ENCODE results near the gene MCF2. TPM values are rescaled to one million over a fixed set of nuclear protein-coding genes. Genes with fewer than 3 reads are reported as not detected.

Gene MCF2
- total and polyA plus RNA-seq, 2 experiments from 2014 or later, result 1.1 to 1.4 TPM

DNA sequence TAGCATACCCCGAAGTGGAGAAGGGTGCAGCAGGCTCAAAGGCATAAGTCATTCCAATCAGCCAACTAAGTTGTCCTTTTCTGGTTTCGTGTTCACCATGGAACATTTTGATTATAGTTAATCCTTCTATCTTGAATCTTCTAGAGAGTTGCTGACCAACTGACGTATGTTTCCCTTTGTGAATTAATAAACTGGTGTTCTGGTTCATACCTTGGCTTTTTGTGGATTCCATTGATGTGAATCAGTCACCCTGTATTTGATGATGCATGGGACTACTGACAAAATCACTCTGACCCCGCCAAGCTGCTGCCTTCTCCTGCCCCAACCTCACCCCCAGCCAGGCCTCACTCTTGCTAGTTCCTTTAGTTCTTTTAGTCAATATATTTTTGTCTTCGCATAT lies 144.7 kb downstream of the MCF2 start:
- no peak for DNase-seq (ENCODE audit: low spot score)
- H3K27ac ChIP-seq (ENCODE audit: low read depth), result no peak overlapping the region
- no peak overlapping the region for H2AFZ ChIP-seq
- TF ChIP-seq, protein P1, sequence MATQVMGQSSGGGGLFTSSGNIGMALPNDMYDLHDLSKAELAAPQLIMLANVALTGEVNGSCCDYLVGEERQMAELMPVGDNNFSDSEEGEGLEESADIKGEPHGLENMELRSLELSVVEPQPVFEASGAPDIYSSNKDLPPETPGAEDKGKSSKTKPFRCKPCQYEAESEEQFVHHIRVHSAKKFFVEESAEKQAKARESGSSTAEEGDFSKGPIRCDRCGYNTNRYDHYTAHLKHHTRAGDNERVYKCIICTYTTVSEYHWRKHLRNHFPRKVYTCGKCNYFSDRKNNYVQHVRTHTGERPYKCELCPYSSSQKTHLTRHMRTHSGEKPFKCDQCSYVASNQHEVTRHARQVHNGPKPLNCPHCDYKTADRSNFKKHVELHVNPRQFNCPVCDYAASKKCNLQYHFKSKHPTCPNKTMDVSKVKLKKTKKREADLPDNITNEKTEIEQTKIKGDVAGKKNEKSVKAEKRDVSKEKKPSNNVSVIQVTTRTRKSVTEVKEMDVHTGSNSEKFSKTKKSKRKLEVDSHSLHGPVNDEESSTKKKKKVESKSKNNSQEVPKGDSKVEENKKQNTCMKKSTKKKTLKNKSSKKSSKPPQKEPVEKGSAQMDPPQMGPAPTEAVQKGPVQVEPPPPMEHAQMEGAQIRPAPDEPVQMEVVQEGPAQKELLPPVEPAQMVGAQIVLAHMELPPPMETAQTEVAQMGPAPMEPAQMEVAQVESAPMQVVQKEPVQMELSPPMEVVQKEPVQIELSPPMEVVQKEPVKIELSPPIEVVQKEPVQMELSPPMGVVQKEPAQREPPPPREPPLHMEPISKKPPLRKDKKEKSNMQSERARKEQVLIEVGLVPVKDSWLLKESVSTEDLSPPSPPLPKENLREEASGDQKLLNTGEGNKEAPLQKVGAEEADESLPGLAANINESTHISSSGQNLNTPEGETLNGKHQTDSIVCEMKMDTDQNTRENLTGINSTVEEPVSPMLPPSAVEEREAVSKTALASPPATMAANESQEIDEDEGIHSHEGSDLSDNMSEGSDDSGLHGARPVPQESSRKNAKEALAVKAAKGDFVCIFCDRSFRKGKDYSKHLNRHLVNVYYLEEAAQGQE (IDR thresholded peaks at IDR 0.05; ENCODE audit: unreplicated experiment), result no peak
- no peak for TF ChIP-seq ETS1 (IDR thresholded peaks at IDR 0.05)
- TF ChIP-seq EZH2 (IDR thresholded peaks at IDR 0.05; ENCODE audit: low read depth, unreplicated experiment), result no peak
- no peak for TF ChIP-seq JUNB (IDR thresholded peaks at IDR 0.05; ENCODE audit: unreplicated experiment)
- no peak for TF ChIP-seq NANOG (IDR thresholded peaks at IDR 0.05; ENCODE audit: borderline replicate concordance)
- TF ChIP-seq STAT1 (IDR thresholded peaks at IDR 0.05; ENCODE audit: unreplicated experiment), result no peak
- TF ChIP-seq, protein P2, sequence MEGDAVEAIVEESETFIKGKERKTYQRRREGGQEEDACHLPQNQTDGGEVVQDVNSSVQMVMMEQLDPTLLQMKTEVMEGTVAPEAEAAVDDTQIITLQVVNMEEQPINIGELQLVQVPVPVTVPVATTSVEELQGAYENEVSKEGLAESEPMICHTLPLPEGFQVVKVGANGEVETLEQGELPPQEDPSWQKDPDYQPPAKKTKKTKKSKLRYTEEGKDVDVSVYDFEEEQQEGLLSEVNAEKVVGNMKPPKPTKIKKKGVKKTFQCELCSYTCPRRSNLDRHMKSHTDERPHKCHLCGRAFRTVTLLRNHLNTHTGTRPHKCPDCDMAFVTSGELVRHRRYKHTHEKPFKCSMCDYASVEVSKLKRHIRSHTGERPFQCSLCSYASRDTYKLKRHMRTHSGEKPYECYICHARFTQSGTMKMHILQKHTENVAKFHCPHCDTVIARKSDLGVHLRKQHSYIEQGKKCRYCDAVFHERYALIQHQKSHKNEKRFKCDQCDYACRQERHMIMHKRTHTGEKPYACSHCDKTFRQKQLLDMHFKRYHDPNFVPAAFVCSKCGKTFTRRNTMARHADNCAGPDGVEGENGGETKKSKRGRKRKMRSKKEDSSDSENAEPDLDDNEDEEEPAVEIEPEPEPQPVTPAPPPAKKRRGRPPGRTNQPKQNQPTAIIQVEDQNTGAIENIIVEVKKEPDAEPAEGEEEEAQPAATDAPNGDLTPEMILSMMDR (conservative IDR thresholded peaks at IDR 0.05; ENCODE audit: low read depth in 2 of 2), result no peak
- TF ChIP-seq EZH2phosphoT487 (IDR thresholded peaks at IDR 0.05; ENCODE audit: unreplicated experiment), result no peak
- no peak for TF ChIP-seq ZNF462 (CRISPR knock-in tag; IDR thresholded peaks at IDR 0.05)
- no peak for TF ChIP-seq POLR2AphosphoS5 (IDR thresholded peaks at IDR 0.05; ENCODE audit: low read depth)
- TF ChIP-seq ZNF331 (CRISPR knock-in tag; IDR thresholded peaks at IDR 0.05; ENCODE audit: low read depth), result no peak
- no peak for TF ChIP-seq ZNF114 (CRISPR knock-in tag; IDR thresholded peaks at IDR 0.05)
- no peaks in the 10 kb centered on the region for H3F3A ChIP-seq (replicated peaks; ENCODE audit: low read depth)
- Mint-ChIP-seq H3K9me3 (no peaks in the 10 kb centered on the region; the same call in 2 of the 3 replicates), H3K4me3 (no peak overlapping the region), H3K27ac (no peak overlapping the region), H3K36me3 (ENCODE audit: low read depth) (no peaks in the 10 kb centered on the region), H3K4me1 (no peaks in the 10 kb centered on the region), H3K27me3 (ENCODE audit: insufficient read depth, low read depth, poor library complexity) (no peaks in the 10 kb centered on the region)
- no peaks in the 10 kb centered on the region for H3K36me3 ChIP-seq (ENCODE audit: insufficient read depth)
- no peaks in the 10 kb centered on the region for H3K79me2 ChIP-seq (replicated peaks; ENCODE audit: insufficient read depth)
- H3K27me3 ChIP-seq (ENCODE audit: insufficient read depth), result no peaks in the 10 kb centered on the region
- no peak overlapping the region for H3K4me2 ChIP-seq
- no peak overlapping the region for H3K4me3 ChIP-seq
- no peaks in the 10 kb centered on the region for H3K4me1 ChIP-seq (ENCODE audit: insufficient read depth)
- no peaks in the 10 kb centered on the region for H3K9me2 ChIP-seq (ENCODE audit: insufficient read depth)
- H4K20me1 ChIP-seq (replicated peaks; ENCODE audit: insufficient read depth), result no peaks in the 10 kb centered on the region
- no peak for ATAC-seq
